H9 (cell line): ENCODE measurements around the gene SLC26A2. TPM values are rescaled to one million over a fixed set of nuclear protein-coding genes. Genes with fewer than 3 reads are reported as not detected.
A peak's percentile ranks its signal among the peaks of the same experiment; 100 is the strongest.
"Not testable (repeated sequence)": the region's sequence is repeated elsewhere in the genome, so short reads cannot be mapped to it uniquely, and the experiment has no call there.

Experiments
- DNase-seq: peaks from one replicate; pipeline ENCODE4 v3.0.0-alpha.2; 2017
- H2AFZ ChIP-seq: one replicate; pipeline ENCODE4 v1.6.1; 2013; ENCODE audit warnings: mild to moderate bottlenecking, low read length, control low read depth, moderate library complexity
- H2AK5ac ChIP-seq: 2 replicates; pipeline ENCODE4 v1.6.1; 2013; ENCODE audit warnings: low read length, control low read depth, mixed read lengths; ENCODE audit not compliant: insufficient read length
- H2BK120ac ChIP-seq: one replicate; pipeline ENCODE4 v1.6.1; 2013; ENCODE audit warnings: low read depth, mild to moderate bottlenecking, low read length, control low read depth, inconsistent platforms; ENCODE audit not compliant: poor library complexity, severe bottlenecking
- H2BK12ac ChIP-seq: 2 replicates; pipeline ENCODE4 v1.6.1; 2013; ENCODE audit warnings: low read length, control low read depth, mixed read lengths, low read depth; ENCODE audit not compliant: insufficient read length
- H2BK15ac ChIP-seq: 2 replicates; pipeline ENCODE4 v1.6.1; 2013; ENCODE audit warnings: low read depth, low read length, control low read depth
- H2BK20ac ChIP-seq: one replicate; pipeline ENCODE4 v1.6.1; 2013; ENCODE audit warnings: low read depth, mild to moderate bottlenecking, low read length, control low read depth, inconsistent platforms; ENCODE audit not compliant: poor library complexity, severe bottlenecking
- H2BK5ac ChIP-seq: 2 replicates; pipeline ENCODE4 v1.6.1; 2013; ENCODE audit warnings: low read length, control low read depth, mixed read lengths; ENCODE audit not compliant: insufficient read length
- H3K14ac ChIP-seq: 2 replicates; pipeline ENCODE4 v1.6.1; 2013; ENCODE audit warnings: low read length, control low read depth; ENCODE audit not compliant: insufficient read depth
- H3K18ac ChIP-seq: 2 replicates; pipeline ENCODE4 v1.6.1; 2013; ENCODE audit warnings: low read depth, mild to moderate bottlenecking, mixed read lengths, low read length, control low read depth; ENCODE audit not compliant: insufficient read length
- H3K23ac ChIP-seq: 2 replicates; pipeline ENCODE4 v1.6.1; 2013; ENCODE audit warnings: low read length, control low read depth, mixed read lengths, low read depth; ENCODE audit not compliant: insufficient read length
- H3K23me2 ChIP-seq: 2 replicates; pipeline ENCODE4 v1.6.1; 2013; ENCODE audit warnings: low read depth, mild to moderate bottlenecking, mixed read lengths, low read length, control low read depth; ENCODE audit not compliant: insufficient read length, poor library complexity, severe bottlenecking
- H3K27ac ChIP-seq: 2 replicates; pipeline ENCODE4 v1.5.1; 2013; ENCODE audit warnings: low read length, control low read depth, mixed read lengths, low read depth; ENCODE audit not compliant: insufficient read length
- H3K27me3 ChIP-seq: 2 replicates; pipeline ENCODE4 v1.6.1; 2013; ENCODE audit warnings: low read length, control low read depth, inconsistent platforms; ENCODE audit not compliant: insufficient read depth
- H3K4ac ChIP-seq: 2 replicates; pipeline ENCODE4 v1.6.1; 2013; ENCODE audit warnings: low read depth, mild to moderate bottlenecking, control low read depth, inconsistent platforms, low read length, moderate library complexity
- H3K4me1 ChIP-seq: 2 replicates; pipeline ENCODE4 v1.6.1; 2013; ENCODE audit warnings: low read length, control low read depth, inconsistent platforms; ENCODE audit not compliant: insufficient read depth
- H3K4me2 ChIP-seq: 2 replicates; pipeline ENCODE4 v1.6.1; 2013; ENCODE audit warnings: low read length, control low read depth, mixed read lengths; ENCODE audit not compliant: insufficient read length, insufficient read depth
- H3K56ac ChIP-seq: 2 replicates; pipeline ENCODE4 v1.6.1; 2013; ENCODE audit warnings: low read depth, mild to moderate bottlenecking, mixed read lengths, low read length, control low read depth; ENCODE audit not compliant: insufficient read length
- H3K79me1 ChIP-seq: 2 replicates; pipeline ENCODE4 v1.6.1; 2013; ENCODE audit warnings: low read depth, mild to moderate bottlenecking, moderate library complexity, low read length, control low read depth, inconsistent platforms; ENCODE audit not compliant: insufficient read depth, poor library complexity, severe bottlenecking
- H3K79me2 ChIP-seq: 2 replicates; pipeline ENCODE4 v1.6.1; 2013; ENCODE audit warnings: low read length, control low read depth, inconsistent platforms; ENCODE audit not compliant: insufficient read depth
- H3K9ac ChIP-seq: 2 replicates; pipeline ENCODE4 v1.6.1; 2013; ENCODE audit warnings: low read length, control low read depth, mixed read lengths; ENCODE audit not compliant: insufficient read length; ENCODE audit errors: extremely low read depth
- H3K9me3 ChIP-seq: one replicate; pipeline ENCODE4 v1.6.1; 2013; ENCODE audit warnings: low read depth, low read length, inconsistent platforms; ENCODE audit not compliant: control insufficient read depth
- H3T11ph ChIP-seq: one replicate; pipeline ENCODE4 v1.6.1; 2013; ENCODE audit warnings: mild to moderate bottlenecking, low read length, control low read depth, inconsistent platforms
- H4K20me1 ChIP-seq: one replicate; pipeline ENCODE4 v1.6.1; 2013; ENCODE audit not compliant: control insufficient read depth, insufficient read length, insufficient read depth
- H4K5ac ChIP-seq: 2 replicates; pipeline ENCODE4 v1.6.1; 2013; ENCODE audit warnings: low read depth, mild to moderate bottlenecking, mixed read lengths, low read length, control low read depth; ENCODE audit not compliant: insufficient read length
- H4K8ac ChIP-seq: replicated peaks from 2 replicates; pipeline ENCODE4 v1.6.1; 2013; ENCODE audit warnings: low read length, control low read depth, mixed read lengths, low read depth; ENCODE audit not compliant: insufficient read length
- H4K91ac ChIP-seq: 2 replicates; pipeline ENCODE4 v1.6.1; 2013; ENCODE audit warnings: low read depth, mild to moderate bottlenecking, moderate library complexity, mixed read lengths, low read length, control low read depth; ENCODE audit not compliant: insufficient read length
- H3K27ac Mint-ChIP-seq, 3 experiments: 2 replicates in 2 of 3; 3 replicates in 1 of 3; pipeline ENCODE4 v1.8.0; 2020 to 2021; ENCODE audit warnings: mixed read lengths in 3 of 3, mild to moderate bottlenecking in 1 of 3, moderate library complexity in 1 of 3
- H3K27me3 Mint-ChIP-seq: 2 replicates; pipeline ENCODE4 v1.8.0; 2021; ENCODE audit warnings: low read depth, mild to moderate bottlenecking, moderate library complexity, mixed read lengths
- H3K36me3 Mint-ChIP-seq, 3 experiments: 2 replicates in 2 of 3; 3 replicates in 1 of 3; pipeline ENCODE4 v1.8.0; 2020 to 2021; ENCODE audit warnings: low read depth in 3 of 3, mixed read lengths in 3 of 3; ENCODE audit not compliant: insufficient read depth in 1 of 3
- H3K4me1 Mint-ChIP-seq, 2 experiments: 2 replicates each; pipeline ENCODE4 v1.8.0; 2020; ENCODE audit warnings: mixed read lengths in 2 of 2
- H3K4me3 Mint-ChIP-seq, 2 experiments: 2 replicates in 1 of 2; 3 replicates in 1 of 2; pipeline ENCODE4 v1.8.0; 2020 to 2021; ENCODE audit warnings: mild to moderate bottlenecking in 2 of 2, mixed read lengths in 2 of 2, moderate library complexity in 1 of 2
- H3K9me3 Mint-ChIP-seq, 2 experiments: 2 replicates in 1 of 2; 3 replicates in 1 of 2; pipeline ENCODE4 v1.8.0; 2020; ENCODE audit warnings: mild to moderate bottlenecking in 2 of 2, mixed read lengths in 2 of 2, moderate library complexity in 1 of 2
- WGBS: extraction: QIAGEN DNeasy Blood & Tissue Kit; methylation state at CpG from one replicate; pipeline ENCODE4 v1.1.7; 2013; ENCODE audit warnings: missing lambda C conversion rate, low lambda C conversion rate, mixed read lengths; ENCODE audit not compliant: insufficient read length; ENCODE audit errors: extremely low coverage; 5-methylcytosine and 5-hydroxymethylcytosine counted together
- total RNA-seq: library from RNA; stranded (reverse); gene quantifications from 2 replicates; pipeline ENCODE4 v1.2.1, GENCODE V29; 2021
- TF ChIP-seq, protein P1 (sequence below): fragments of 200-600 bp; sonication (generic); conservative IDR thresholded peaks from 3 replicates; pipeline ENCODE4 v1.8.0; 2021; ENCODE audit warnings: antibody characterized with exemption, mild to moderate bottlenecking

SLC26A2 gene
- total RNA-seq, 1 experiment from 2014 or later, result 5.9 TPM

DNA sequence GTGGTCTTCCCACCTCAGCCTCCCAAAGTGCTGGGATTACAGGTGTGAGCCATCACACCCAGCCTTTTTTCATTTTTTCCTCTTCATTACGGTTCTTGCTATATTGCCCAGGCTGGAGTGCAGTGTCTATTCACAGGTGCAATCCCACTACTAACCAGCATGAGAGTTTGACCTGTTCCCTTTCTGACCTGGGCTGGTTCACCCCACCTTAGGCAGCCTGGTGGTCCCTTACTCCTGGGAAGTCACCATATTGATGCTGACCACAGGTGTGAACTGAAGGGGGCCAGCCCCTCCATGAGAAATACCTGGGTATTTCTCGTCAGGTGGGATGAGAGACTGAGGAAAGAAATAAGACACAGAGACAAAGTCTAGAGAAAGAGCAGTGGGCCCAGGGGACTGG, 18.4 kb upstream of the SLC26A2 start:
- no peaks in the 10 kb centered on the region for H3K79me1 ChIP-seq
- H3K27ac ChIP-seq, result no peak overlapping the region
- no peaks in the 10 kb centered on the region for H3K23me2 ChIP-seq
- no peak overlapping the region for H2BK20ac ChIP-seq
- Mint-ChIP-seq H3K27ac (no peak overlapping the region; a peak in 1 of 7 replicates), H3K9me3 (no peaks in the 10 kb centered on the region), H3K36me3 (no peaks in the 10 kb centered on the region), H3K4me3 (no peak overlapping the region), H3K4me1 (peaks cover 8 to 15% of the 10 kb centered on the region in 2 experiments), H3K27me3 (no peaks in the 10 kb centered on the region; the same call in 1 of the 2 replicates)
- no peak overlapping the region for H4K91ac ChIP-seq
- no peak overlapping the region for H2AFZ ChIP-seq
- H2BK12ac ChIP-seq, result no peak overlapping the region
- H2BK120ac ChIP-seq, result no peak overlapping the region
- H3K9ac ChIP-seq, result no peak overlapping the region
- no peak overlapping the region for H2BK5ac ChIP-seq
- no peaks in the 10 kb centered on the region for H3K79me2 ChIP-seq
- no peak overlapping the region for H3K56ac ChIP-seq
- no peak overlapping the region for H3K14ac ChIP-seq
- H3T11ph ChIP-seq, result no peak overlapping the region
- no peak overlapping the region for H2BK15ac ChIP-seq
- WGBS, result no CpG with 5 or more reads among the region's 2 CpGs
- no peaks in the 10 kb centered on the region for H3K4me1 ChIP-seq
- H4K8ac ChIP-seq, result no peak overlapping the region
- DNase-seq, result no peak
- no peaks in the 10 kb centered on the region for H4K20me1 ChIP-seq
- no peak overlapping the region for H2AK5ac ChIP-seq
- no peak overlapping the region for H3K4ac ChIP-seq
- H3K4me2 ChIP-seq, result no peak overlapping the region
- no peak overlapping the region for H4K5ac ChIP-seq
- H3K23ac ChIP-seq, result no peak overlapping the region
- no peak overlapping the region for H3K18ac ChIP-seq
- H3K9me3 ChIP-seq, result no peaks in the 10 kb centered on the region
- no peaks in the 10 kb centered on the region for H3K27me3 ChIP-seq
- TF ChIP-seq, protein P1, sequence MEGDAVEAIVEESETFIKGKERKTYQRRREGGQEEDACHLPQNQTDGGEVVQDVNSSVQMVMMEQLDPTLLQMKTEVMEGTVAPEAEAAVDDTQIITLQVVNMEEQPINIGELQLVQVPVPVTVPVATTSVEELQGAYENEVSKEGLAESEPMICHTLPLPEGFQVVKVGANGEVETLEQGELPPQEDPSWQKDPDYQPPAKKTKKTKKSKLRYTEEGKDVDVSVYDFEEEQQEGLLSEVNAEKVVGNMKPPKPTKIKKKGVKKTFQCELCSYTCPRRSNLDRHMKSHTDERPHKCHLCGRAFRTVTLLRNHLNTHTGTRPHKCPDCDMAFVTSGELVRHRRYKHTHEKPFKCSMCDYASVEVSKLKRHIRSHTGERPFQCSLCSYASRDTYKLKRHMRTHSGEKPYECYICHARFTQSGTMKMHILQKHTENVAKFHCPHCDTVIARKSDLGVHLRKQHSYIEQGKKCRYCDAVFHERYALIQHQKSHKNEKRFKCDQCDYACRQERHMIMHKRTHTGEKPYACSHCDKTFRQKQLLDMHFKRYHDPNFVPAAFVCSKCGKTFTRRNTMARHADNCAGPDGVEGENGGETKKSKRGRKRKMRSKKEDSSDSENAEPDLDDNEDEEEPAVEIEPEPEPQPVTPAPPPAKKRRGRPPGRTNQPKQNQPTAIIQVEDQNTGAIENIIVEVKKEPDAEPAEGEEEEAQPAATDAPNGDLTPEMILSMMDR, result no peak

DNA sequence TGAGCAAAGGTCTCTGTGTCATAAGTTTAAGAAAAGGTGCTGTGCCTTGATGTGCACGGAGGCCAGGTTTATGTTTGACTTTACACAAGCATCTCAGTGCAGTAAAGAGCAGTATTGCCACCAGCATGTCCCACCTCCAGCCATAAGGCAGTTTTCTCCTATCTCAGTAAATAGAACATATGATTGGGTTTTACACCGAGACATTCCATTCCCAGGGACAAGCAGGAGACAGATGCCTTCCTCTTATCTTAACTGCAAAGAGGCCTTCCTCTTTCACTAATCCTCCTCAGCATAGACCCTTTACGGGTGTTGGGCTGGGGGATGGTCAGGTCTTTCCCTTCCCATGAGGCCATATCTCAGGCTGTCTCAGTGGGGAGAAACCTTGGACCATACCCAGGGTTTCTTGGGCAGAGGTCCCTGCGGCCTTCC, 17.8 kb upstream of the SLC26A2 start:
- H4K8ac ChIP-seq, H3K4me1 ChIP-seq, H3K9me3 Mint-ChIP-seq, H2BK20ac ChIP-seq, H3K79me2 ChIP-seq, H3K4ac ChIP-seq, DNase-seq, H2BK15ac ChIP-seq, H3K27ac ChIP-seq, H2AK5ac ChIP-seq, H4K5ac ChIP-seq, H4K20me1 ChIP-seq, H4K91ac ChIP-seq, H2BK5ac ChIP-seq, H3K18ac ChIP-seq, H3K36me3 Mint-ChIP-seq, H3K4me3 Mint-ChIP-seq, H3K23me2 ChIP-seq, H3K14ac ChIP-seq, H3T11ph ChIP-seq, H2BK12ac ChIP-seq, H2BK120ac ChIP-seq, H3K9me3 ChIP-seq, H3K56ac ChIP-seq, H3K9ac ChIP-seq, H3K4me2 ChIP-seq, H3K79me1 ChIP-seq, H3K23ac ChIP-seq, H3K27me3 ChIP-seq, H2AFZ ChIP-seq, H3K27me3 Mint-ChIP-seq: not testable (repeated sequence)
- peak overlapping the region in 1 of 3 experiments; percentile 26; a peak in 1 of 7 replicates for H3K27ac Mint-ChIP-seq
- WGBS, result no CpG with 5 or more reads among the region's 4 CpGs
- H3K4me1 Mint-ChIP-seq, result peaks cover 8 to 15% of the 10 kb centered on the region in 2 experiments
